PC-9 (cell line): ENCODE measurements around the gene CRISPLD2.

Source experiments
- EZH2 ChIP-seq: fragments of 200-600 bp; sonication (generic); IDR thresholded peaks from 2 replicates; pipeline ENCODE4 v1.8.0; 2017; ENCODE audit warnings: antibody characterized with exemption, low read depth
- TF ChIP-seq, protein P1 (sequence below): fragments of 200-600 bp; sonication (generic); conservative IDR thresholded peaks from 2 replicates; pipeline ENCODE4 v1.6.1; 2017; ENCODE audit warnings: mixed run types, antibody characterized with exemption, mild to moderate bottlenecking, moderate library complexity

DNA sequence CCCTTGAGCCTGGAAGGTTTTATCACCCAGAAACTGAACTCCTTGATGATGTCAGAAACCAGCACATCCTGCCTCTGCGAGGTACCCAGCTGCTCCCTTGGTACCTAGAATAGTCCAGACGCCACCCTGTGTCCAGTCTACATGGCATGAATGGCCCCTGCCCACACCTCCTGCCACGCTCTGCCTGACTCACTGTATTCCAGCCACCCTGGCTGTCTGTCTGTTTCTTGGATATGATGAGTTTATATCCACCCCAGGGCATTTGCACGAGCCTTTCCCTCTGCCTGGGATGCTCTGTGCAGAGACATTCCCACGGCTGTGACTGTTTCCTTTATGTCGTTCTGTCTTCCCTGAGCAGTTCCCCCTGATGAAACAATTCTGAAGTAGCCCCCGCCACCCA, 68.7 kb downstream of the CRISPLD2 start:
- TF ChIP-seq, protein P1, sequence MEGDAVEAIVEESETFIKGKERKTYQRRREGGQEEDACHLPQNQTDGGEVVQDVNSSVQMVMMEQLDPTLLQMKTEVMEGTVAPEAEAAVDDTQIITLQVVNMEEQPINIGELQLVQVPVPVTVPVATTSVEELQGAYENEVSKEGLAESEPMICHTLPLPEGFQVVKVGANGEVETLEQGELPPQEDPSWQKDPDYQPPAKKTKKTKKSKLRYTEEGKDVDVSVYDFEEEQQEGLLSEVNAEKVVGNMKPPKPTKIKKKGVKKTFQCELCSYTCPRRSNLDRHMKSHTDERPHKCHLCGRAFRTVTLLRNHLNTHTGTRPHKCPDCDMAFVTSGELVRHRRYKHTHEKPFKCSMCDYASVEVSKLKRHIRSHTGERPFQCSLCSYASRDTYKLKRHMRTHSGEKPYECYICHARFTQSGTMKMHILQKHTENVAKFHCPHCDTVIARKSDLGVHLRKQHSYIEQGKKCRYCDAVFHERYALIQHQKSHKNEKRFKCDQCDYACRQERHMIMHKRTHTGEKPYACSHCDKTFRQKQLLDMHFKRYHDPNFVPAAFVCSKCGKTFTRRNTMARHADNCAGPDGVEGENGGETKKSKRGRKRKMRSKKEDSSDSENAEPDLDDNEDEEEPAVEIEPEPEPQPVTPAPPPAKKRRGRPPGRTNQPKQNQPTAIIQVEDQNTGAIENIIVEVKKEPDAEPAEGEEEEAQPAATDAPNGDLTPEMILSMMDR, result no peak
- TF ChIP-seq EZH2, result no peak
